ENCODE measurements around the gene GATAD2A. TPM values are rescaled to one million over a fixed set of nuclear protein-coding genes. Genes with fewer than 3 reads are reported as not detected.

The GATAD2A gene
- total RNA-seq, 1 donor from 2014 or later, result 304 TPM

DNA sequence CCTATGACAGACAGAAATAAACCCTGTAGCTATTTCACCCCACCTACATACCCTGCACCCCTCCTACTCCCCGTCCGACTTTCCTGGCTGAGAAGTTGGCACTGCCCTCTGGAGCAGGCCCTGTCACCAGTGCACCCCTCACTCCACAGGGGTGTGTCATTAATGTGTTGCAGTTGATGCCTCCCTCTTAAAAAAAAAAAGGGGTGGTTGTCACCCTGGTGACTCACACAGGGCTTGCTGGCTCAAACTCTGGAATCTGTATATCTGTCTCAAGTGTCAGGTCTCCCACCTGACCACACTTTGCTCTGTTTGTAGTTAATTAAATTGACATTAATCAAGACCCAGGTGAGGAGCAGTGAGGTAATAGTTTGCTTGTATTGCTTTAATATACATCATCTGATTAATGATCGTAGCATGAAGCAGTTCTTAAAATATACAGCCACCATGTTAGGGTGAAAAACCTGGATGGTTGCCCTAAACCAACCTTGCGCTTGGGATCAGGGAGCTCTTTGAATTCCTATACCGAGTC, 2.0 kb upstream of the GATAD2A start:
- Histone ChIP-seq H3K4me3 (ENCODE audit: low read depth, low read length) (no peak overlapping the region), H3K27me3 (ENCODE audit: control insufficient read depth, insufficient read depth, low read length) (no peaks in the 10 kb centered on the region), H3K36me3 (ENCODE audit: control insufficient read depth, insufficient read depth, low read length) (no peaks in the 10 kb centered on the region)
- DNase-seq (ENCODE audit: low read depth), result no peak
- TF ChIP-seq, protein P1, sequence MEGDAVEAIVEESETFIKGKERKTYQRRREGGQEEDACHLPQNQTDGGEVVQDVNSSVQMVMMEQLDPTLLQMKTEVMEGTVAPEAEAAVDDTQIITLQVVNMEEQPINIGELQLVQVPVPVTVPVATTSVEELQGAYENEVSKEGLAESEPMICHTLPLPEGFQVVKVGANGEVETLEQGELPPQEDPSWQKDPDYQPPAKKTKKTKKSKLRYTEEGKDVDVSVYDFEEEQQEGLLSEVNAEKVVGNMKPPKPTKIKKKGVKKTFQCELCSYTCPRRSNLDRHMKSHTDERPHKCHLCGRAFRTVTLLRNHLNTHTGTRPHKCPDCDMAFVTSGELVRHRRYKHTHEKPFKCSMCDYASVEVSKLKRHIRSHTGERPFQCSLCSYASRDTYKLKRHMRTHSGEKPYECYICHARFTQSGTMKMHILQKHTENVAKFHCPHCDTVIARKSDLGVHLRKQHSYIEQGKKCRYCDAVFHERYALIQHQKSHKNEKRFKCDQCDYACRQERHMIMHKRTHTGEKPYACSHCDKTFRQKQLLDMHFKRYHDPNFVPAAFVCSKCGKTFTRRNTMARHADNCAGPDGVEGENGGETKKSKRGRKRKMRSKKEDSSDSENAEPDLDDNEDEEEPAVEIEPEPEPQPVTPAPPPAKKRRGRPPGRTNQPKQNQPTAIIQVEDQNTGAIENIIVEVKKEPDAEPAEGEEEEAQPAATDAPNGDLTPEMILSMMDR (IDR thresholded peaks at IDR 0.05; ENCODE audit: insufficient read depth, low read length, poor library complexity, severe bottlenecking), result no peak

- Histone ChIP-seq H3K36me3 (ENCODE audit: control insufficient read depth, insufficient read depth, low read length) (no peaks in the 10 kb centered on the region), H3K27me3 (ENCODE audit: control insufficient read depth, insufficient read depth, low read length) (no peaks in the 10 kb centered on the region), H3K4me3 (ENCODE audit: low read depth, low read length) (peak overlapping the region; percentile 87)
- DNase-seq (ENCODE audit: low read depth), result no peak
- TF ChIP-seq, protein P1 (IDR thresholded peaks at IDR 0.05; ENCODE audit: insufficient read depth, low read length, poor library complexity, severe bottlenecking), result no peak
Observed at GRCh38 chr19:19405971-19406877, 749 bp downstream of the GATAD2A start.

DNA sequence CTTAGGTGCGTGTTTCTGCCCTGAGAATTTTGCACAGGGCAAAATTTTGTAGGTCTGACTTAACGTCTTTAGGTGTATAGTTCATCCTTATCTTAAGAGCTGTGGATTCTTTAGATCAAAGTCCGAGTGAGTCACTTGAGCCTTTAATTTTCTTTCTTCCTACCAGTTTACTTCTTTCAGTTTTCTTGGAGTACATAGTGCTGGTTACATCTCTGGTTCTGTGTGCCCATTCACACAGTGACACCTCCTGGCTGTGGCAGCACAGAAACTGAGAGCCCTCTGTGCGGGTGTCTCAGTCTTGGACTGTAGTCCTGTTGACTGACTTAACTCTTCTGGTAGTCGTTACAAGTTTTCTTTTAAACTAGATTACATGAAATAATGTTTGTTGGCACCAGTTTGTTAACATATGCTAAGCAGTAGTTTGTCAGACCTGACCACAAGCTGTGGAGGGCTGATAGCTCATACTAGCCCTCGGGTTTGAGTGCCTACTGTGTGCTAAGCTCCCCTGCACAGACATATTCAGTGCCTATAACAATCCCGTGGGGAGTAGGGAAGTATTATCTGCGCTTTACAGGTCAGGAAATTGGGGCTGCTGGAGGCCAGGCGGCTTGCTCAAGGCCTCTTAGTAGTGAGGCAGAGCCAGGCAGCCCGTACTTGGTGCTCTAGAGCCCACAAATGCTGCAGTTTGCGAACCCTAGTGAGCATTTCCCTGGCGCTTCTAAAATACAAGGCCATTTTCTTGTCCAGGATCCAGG, 1.6 kb downstream of the GATAD2A start:
- Histone ChIP-seq H3K27me3 (ENCODE audit: control insufficient read depth, insufficient read depth, low read length) (no peaks in the 10 kb centered on the region), H3K36me3 (ENCODE audit: control insufficient read depth, insufficient read depth, low read length) (no peaks in the 10 kb centered on the region), H3K4me3 (ENCODE audit: low read depth, low read length) (peak overlapping the region; percentile 87)
- no peak for DNase-seq (ENCODE audit: low read depth)
- TF ChIP-seq, protein P1 (IDR thresholded peaks at IDR 0.05; ENCODE audit: insufficient read depth, low read length, poor library complexity, severe bottlenecking), result peak; percentile 37

GRCh38 chr19:19407633-19407930, 2.1 kb downstream of the GATAD2A start:
- Histone ChIP-seq H3K27me3 (ENCODE audit: control insufficient read depth, insufficient read depth, low read length) (no peaks in the 10 kb centered on the region), H3K4me3 (ENCODE audit: low read depth, low read length) (no peak overlapping the region), H3K36me3 (ENCODE audit: control insufficient read depth, insufficient read depth, low read length) (no peaks in the 10 kb centered on the region)
- DNase-seq (ENCODE audit: low read depth), result no peak
- TF ChIP-seq, protein P1 (IDR thresholded peaks at IDR 0.05; ENCODE audit: insufficient read depth, low read length, poor library complexity, severe bottlenecking), result no peak

- TF ChIP-seq, protein P1 (IDR thresholded peaks at IDR 0.05; ENCODE audit: insufficient read depth, low read length, poor library complexity, severe bottlenecking), result no peak
- H3K36me3 ChIP-seq (ENCODE audit: control insufficient read depth, insufficient read depth, low read length), result no peaks in the 10 kb centered on the region
- no peaks in the 10 kb centered on the region for H3K27me3 ChIP-seq (ENCODE audit: control insufficient read depth, insufficient read depth, low read length)
- no peak overlapping the region for H3K4me3 ChIP-seq (ENCODE audit: low read depth, low read length)
- DNase-seq (ENCODE audit: low read depth), result no peak
Observed at GRCh38 chr19:19409205-19409604, 3.7 kb downstream of the GATAD2A start.

Measured in kidney epithelial cell (primary cell).